DOHH2 (cell line): ENCODE measurements around the gene LRRFIP2.

Experiments
- H3F3A ChIP-seq: fragments of 200-600 bp; sonication (generic), shearing (Covaris generic); 2 replicates; pipeline ENCODE4 v1.6.0; 2016; ENCODE audit warnings: antibody characterized with exemption, mild to moderate bottlenecking; ENCODE audit not compliant: control insufficient read depth, insufficient read depth
- H3K27ac ChIP-seq: fragments of 200-600 bp; sonication (generic); 2 replicates; pipeline ENCODE4 v1.5.1; 2014; ENCODE audit warnings: low read depth, mild to moderate bottlenecking, low read length, moderate library complexity
- H3K27me3 ChIP-seq: fragments of 200-600 bp; sonication (generic); 2 replicates; pipeline ENCODE4 v1.6.1; 2014; ENCODE audit warnings: mild to moderate bottlenecking, low read length, mixed read lengths; ENCODE audit not compliant: control insufficient read depth
- H3K36me3 ChIP-seq: fragments of 200-600 bp; sonication (generic); 2 replicates; pipeline ENCODE4 v1.6.1; 2014; ENCODE audit warnings: mild to moderate bottlenecking, low read length, moderate library complexity, mixed read lengths; ENCODE audit not compliant: control insufficient read depth
- H3K4me1 ChIP-seq: fragments of 200-600 bp; sonication (generic); 2 replicates; pipeline ENCODE4 v1.6.1; 2014; ENCODE audit warnings: mild to moderate bottlenecking, low read length, mixed read lengths; ENCODE audit not compliant: control insufficient read depth
- H3K4me2 ChIP-seq: fragments of 200-600 bp; sonication (generic); 2 replicates; pipeline ENCODE4 v1.6.0; 2014; ENCODE audit warnings: mild to moderate bottlenecking, low read length, moderate library complexity
- H3K4me3 ChIP-seq: fragments of 200-600 bp; sonication (generic); 2 replicates; pipeline ENCODE4 v1.5.1; 2014; ENCODE audit warnings: mild to moderate bottlenecking, low read length, mixed read lengths
- H3K79me2 ChIP-seq: fragments of 200-600 bp; sonication (generic); 2 replicates; pipeline ENCODE4 v1.6.1; 2014; ENCODE audit warnings: mild to moderate bottlenecking, low read length, mixed read lengths; ENCODE audit not compliant: control insufficient read depth
- H3K9me2 ChIP-seq: fragments of 200-600 bp; sonication (generic); replicated peaks from 2 replicates; pipeline ENCODE4 v1.6.1; 2014; ENCODE audit warnings: mild to moderate bottlenecking, low read length, mixed read lengths; ENCODE audit not compliant: control insufficient read depth
- H3K9me3 ChIP-seq: fragments of 200-600 bp; sonication (generic); 2 replicates; pipeline ENCODE4 v1.6.1; 2014; ENCODE audit warnings: antibody characterized with exemption, low read length, mixed read lengths; ENCODE audit not compliant: control insufficient read depth, insufficient read depth
- H4K20me1 ChIP-seq: fragments of 200-600 bp; sonication (generic); 2 replicates; pipeline ENCODE4 v1.6.0; 2014; ENCODE audit warnings: low read depth, mild to moderate bottlenecking, antibody characterized with exemption, low read length, moderate library complexity; ENCODE audit not compliant: control insufficient read depth, insufficient read depth
- EZH2phosphoT487 ChIP-seq: fragments of 200-600 bp; sonication (generic); IDR thresholded peaks from 2 replicates; pipeline ENCODE4 v1.6.1; 2017; ENCODE audit warnings: borderline replicate concordance, mild to moderate bottlenecking, antibody characterized with exemption, low read length, moderate library complexity, mixed read lengths
- TF ChIP-seq, protein P1 (sequence below): fragments of 200-600 bp; sonication (generic); IDR thresholded peaks from one replicate; pipeline ENCODE4 v1.5.1; 2014; ENCODE audit warnings: antibody characterized with exemption, mild to moderate bottlenecking, low read depth, low read length; ENCODE audit not compliant: poor library complexity, severe bottlenecking

Gene LRRFIP2

DNA sequence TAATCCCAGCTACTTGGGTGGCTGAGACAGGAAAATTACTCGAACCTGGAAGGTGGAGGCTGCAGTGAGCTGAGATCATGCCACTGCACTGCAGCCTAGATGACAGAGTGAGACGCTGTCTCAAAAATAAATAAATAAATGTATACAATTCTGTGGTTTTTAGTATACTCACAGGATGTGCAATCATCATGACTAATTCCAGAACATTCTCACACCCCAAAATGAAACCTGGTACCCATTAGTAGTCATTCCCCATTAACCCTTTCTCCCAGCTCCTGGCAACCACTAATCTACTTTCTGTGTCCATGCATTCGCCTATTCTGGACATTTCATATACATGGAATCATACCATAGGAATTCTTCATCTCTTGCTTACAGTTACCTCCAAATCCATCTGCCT is 44.5 kb downstream of the LRRFIP2 start:
- Histone ChIP-seq H3F3A (no peaks in the 10 kb centered on the region), H3K27me3 (no peaks in the 10 kb centered on the region), H3K79me2 (no peaks in the 10 kb centered on the region), H3K9me3 (no peaks in the 10 kb centered on the region), H3K9me2 (no peaks in the 10 kb centered on the region), H3K4me1 (no peaks in the 10 kb centered on the region), H3K27ac (no peak overlapping the region), H3K4me2 (no peak overlapping the region), H3K4me3 (no peak overlapping the region), H4K20me1 (no peaks in the 10 kb centered on the region), H3K36me3 (no peaks in the 10 kb centered on the region)
- TF ChIP-seq, protein P1, sequence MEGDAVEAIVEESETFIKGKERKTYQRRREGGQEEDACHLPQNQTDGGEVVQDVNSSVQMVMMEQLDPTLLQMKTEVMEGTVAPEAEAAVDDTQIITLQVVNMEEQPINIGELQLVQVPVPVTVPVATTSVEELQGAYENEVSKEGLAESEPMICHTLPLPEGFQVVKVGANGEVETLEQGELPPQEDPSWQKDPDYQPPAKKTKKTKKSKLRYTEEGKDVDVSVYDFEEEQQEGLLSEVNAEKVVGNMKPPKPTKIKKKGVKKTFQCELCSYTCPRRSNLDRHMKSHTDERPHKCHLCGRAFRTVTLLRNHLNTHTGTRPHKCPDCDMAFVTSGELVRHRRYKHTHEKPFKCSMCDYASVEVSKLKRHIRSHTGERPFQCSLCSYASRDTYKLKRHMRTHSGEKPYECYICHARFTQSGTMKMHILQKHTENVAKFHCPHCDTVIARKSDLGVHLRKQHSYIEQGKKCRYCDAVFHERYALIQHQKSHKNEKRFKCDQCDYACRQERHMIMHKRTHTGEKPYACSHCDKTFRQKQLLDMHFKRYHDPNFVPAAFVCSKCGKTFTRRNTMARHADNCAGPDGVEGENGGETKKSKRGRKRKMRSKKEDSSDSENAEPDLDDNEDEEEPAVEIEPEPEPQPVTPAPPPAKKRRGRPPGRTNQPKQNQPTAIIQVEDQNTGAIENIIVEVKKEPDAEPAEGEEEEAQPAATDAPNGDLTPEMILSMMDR = no peak
- no peak for TF ChIP-seq EZH2phosphoT487

DNA sequence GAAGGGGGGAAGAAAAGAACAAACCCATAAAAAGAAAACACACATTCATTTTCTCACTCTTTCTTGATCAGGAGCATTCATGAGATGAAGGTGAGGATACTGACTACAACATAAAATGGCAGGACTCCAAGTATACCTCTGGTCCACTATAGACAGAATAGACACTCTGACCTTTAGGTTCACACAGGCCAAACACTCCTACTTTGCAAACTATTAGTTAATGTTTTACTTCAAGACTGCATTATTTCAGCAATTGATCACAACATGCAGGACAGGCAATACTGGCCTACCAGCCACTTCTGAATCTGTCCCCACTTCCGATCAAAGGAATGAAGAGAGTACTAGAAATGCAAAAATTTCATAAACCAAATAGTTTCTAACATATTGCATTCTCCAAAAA is 47.0 kb downstream of the LRRFIP2 start:
- Histone ChIP-seq H3K36me3 (no peaks in the 10 kb centered on the region), H3K27me3 (no peaks in the 10 kb centered on the region), H3K79me2 (no peaks in the 10 kb centered on the region), H4K20me1 (no peaks in the 10 kb centered on the region), H3F3A (no peaks in the 10 kb centered on the region), H3K9me2 (no peaks in the 10 kb centered on the region), H3K4me1 (no peaks in the 10 kb centered on the region), H3K9me3 (no peaks in the 10 kb centered on the region), H3K27ac (no peak overlapping the region), H3K4me2 (no peak overlapping the region), H3K4me3 (no peak overlapping the region)
- no peak for TF ChIP-seq EZH2phosphoT487
- TF ChIP-seq, protein P1 = no peak

DNA sequence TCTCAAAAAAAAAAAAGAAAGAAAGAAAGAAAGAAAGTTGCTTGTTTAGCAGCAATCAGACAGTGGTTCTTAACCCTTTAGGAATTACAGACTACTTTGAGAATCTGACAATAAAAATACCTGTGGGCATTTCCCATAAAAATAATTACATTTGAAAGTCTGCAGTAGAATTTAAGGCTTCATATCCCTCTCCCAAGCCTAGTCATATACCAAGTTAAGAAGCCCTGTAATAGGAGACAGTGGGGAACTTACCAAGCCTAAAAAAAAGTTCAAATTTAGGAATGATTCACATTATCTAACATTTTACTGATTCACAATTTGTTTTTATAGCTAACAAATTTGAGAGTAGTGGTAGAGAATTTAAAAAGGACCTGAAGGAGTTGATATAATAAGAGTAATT is 47.5 kb downstream of the LRRFIP2 start:
- Histone ChIP-seq H3K79me2 (no peaks in the 10 kb centered on the region), H3K9me2 (no peaks in the 10 kb centered on the region)
- TF ChIP-seq EZH2phosphoT487 = no peak
- TF ChIP-seq, protein P1 = no peak

More for the DNA sequence above, 47.5 kb downstream of the LRRFIP2 start:
- no peaks in the 10 kb centered on the region for H4K20me1 ChIP-seq
- H3F3A ChIP-seq = no peaks in the 10 kb centered on the region
- no peak overlapping the region for H3K27ac ChIP-seq
- no peaks in the 10 kb centered on the region for H3K9me3 ChIP-seq
- no peaks in the 10 kb centered on the region for H3K27me3 ChIP-seq
- no peaks in the 10 kb centered on the region for H3K36me3 ChIP-seq
- no peak overlapping the region for H3K4me3 ChIP-seq
- H3K4me1 ChIP-seq = no peaks in the 10 kb centered on the region
- H3K4me2 ChIP-seq = no peak overlapping the region
